ENCODE measurements around the gene CPT1B. TPM values are rescaled to one million over a fixed set of nuclear protein-coding genes. Genes with fewer than 3 reads are reported as not detected.

The CPT1B gene
- polyA plus RNA-seq (2011; rRNA removed) = 3.2 and 4.3 TPM in 2 replicates
- polyA minus RNA-seq (2011; rRNA and poly(A)+ RNA removed) = 0.51 and 2.1 TPM in 2 replicates

DNA sequence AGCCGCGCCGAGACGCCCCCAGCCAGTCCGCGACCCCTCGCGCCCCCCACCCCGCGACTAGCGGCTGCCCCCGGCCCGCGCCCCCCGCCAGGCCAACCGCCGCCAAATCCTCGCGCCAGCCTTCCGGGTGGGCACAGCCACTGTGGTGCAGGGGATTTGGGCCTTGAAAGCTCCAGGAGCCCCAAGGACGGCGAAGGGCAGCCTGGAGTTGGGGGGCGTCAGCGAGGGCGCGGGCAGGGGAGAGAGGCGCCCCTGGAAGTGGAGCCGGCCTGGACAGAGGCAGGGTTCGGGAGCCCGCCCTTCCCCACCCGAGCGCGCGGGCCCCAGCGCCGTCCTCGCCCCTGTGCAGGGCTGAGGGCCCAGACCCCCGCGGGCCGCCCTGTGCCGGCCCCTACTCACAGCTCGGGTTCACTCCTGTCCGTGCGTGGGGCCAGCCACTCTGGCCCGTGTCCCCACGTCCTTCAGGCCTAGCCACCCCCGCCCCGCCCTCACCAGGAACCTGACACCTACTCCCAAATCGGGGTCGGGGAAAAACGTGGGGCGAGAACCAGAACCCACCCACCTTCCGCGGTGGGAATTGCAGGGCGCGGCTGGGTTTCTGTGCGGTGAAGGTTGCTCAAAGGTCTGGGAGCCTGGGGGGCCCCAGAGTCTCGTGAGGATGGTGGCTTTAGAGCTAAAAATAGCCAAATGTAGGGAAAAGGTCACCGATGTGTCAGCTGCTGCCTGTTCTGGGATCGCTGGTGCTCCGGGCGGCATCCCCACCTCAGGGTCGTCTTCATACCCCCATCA lies at the start of gene CPT1B:
TSS of gene CPT1B (minus strand) at position 441 of the 789 bp plus-strand sequence. CDS start 512 bp downstream, outside the sequence.
- no peaks in the 10 kb centered on the region for H3K27me3 ChIP-seq (ENCODE audit: control insufficient read depth, insufficient read depth, low read length)
- ChIA-PET POLR2A (interaction anchor here (0.7 kb wide), 1 partner anchor 56 kb away, joined by 3 read pairs; no protein-coding TSS in a partner anchor), CTCF (interaction anchor here (1.0 to 2.7 kb wide), 6 partner anchors 15 to 113 kb away, joined by 3 to 20 read pairs (median 5); partner anchors contain the start of genes SCO2 and SYCE3)
- peaks cover 8% of the 10 kb centered on the region for H3K36me3 ChIP-seq (ENCODE audit: control insufficient read depth, insufficient read depth, low read length)
- TF ChIP-seq CTCF (IDR thresholded peaks at IDR 0.05; ENCODE audit: insufficient read depth, low read depth, low read length) = peak; percentile 32; the same call in 1 of the 2 replicates
- peak within 1 kb of the TSS; percentile 6; the same call in 1 of the 2 replicates for H3K4me3 ChIP-seq (ENCODE audit: low read depth, low read length)
- no peak for DNase-seq (ENCODE audit: low read depth)

DNA sequence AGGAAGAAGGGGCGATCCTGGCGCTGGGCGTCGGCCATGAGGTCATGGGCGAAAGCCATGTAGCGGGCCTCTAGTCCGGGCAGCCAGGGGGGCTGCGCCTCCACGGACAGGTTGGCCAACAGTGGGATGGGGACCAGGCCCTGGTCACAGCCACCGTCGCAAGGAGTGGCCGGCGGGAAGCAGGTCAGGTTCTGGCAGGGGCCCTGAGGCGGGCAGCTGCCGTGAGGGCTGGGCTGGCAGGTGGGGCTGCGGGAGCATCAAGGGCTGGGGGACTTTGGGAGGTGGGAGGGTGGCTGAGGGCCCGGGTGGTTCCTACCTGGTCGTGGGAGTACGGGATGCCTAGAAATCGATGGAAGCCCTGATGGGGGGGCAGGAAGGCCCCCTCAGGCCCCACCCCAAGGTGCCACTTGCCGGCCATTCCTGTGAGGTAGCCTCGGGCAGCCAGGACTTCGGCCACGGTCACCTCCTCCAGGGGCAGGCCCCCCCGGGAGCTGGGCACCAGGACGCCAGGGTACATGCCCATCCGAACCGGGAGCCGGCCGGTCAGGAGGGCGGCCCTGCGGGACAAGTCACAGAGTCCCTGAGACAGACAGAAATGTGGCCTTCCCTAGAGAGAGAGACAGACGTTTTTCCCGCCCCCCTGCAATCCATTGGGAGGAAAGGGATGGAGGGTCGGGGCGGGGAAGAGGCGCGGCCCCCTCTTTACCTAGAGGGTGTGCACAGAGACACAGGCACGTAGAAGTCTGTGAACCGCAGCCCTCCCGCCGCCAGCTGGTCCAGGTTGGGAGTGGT lies 48.8 kb upstream of the CPT1B start:
- ChIA-PET POLR2A (no interaction called here), CTCF (interaction anchor here (0.7 to 1.3 kb wide), 5 partner anchors 12 to 107 kb away, joined by 3 to 4 read pairs (median 3); partner anchors contain the start of gene TYMP)
- Histone ChIP-seq H3K4me3 (ENCODE audit: low read depth, low read length) (peak overlapping the region; percentile 75), H3K36me3 (ENCODE audit: control insufficient read depth, insufficient read depth, low read length) (peaks cover 6% of the 10 kb centered on the region), H3K27me3 (ENCODE audit: control insufficient read depth, insufficient read depth, low read length) (no peaks in the 10 kb centered on the region)
- no peak for TF ChIP-seq CTCF (IDR thresholded peaks at IDR 0.05; ENCODE audit: insufficient read depth, low read depth, low read length)
- DNase-seq (ENCODE audit: low read depth) = no peak

DNA sequence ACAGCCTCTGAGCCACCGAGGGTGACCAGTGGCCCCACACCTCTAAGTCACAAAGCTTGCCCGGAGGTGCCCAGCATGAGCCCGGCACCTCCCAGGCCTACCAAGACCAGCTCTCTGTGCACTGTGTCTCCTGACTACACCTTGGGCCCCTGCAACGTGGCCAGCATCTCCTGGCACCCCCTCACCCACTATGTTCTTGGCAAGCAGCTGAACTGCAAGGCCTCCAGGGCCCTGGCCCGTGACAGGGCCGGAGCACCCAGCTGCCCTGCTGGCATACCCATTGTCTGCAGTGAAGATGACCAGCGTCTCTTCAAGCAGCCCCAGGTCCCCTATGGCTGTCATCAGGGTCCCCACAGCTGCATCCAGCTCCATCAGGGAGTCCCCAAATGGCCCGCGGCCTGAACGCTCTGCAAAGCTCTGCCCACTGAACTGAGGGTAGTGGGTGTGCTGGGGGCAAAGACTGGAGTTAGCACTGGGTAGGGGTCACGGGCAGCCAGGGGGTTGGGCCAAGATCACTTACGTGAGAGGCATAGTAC lies 48.2 kb upstream of the CPT1B start:
- peaks cover under 1% of the 10 kb centered on the region; the same call in 1 of the 2 replicates for H3K27me3 ChIP-seq (ENCODE audit: control insufficient read depth, insufficient read depth, low read length)
- POLR2A ChIA-PET = no interaction called here

GRCh38 chr22:50625568-50626313 lies 47.5 kb upstream of the CPT1B start:
- no peak for DNase-seq (ENCODE audit: low read depth)
- CTCF ChIA-PET = interaction anchor here (1.0 to 1.3 kb wide), 2 partner anchors 13 to 49 kb away, joined by 3 to 4 read pairs; no protein-coding TSS in a partner anchor
- POLR2A ChIA-PET = no interaction called here

More for the DNA sequence above, 48.2 kb upstream of the CPT1B start:
- no peak overlapping the region for H3K4me3 ChIP-seq (ENCODE audit: low read depth, low read length)
- CTCF ChIA-PET = interaction anchor here (1.0 to 1.3 kb wide), 2 partner anchors 12 to 50 kb away, joined by 3 to 4 read pairs; no protein-coding TSS in a partner anchor
- peaks cover 6% of the 10 kb centered on the region for H3K36me3 ChIP-seq (ENCODE audit: control insufficient read depth, insufficient read depth, low read length)
- no peak for DNase-seq (ENCODE audit: low read depth)
- TF ChIP-seq CTCF (IDR thresholded peaks at IDR 0.05; ENCODE audit: insufficient read depth, low read depth, low read length) = no peak

More at GRCh38 chr22:50625568-50626313, 47.5 kb upstream of the CPT1B start:
- no peak overlapping the region for H3K4me3 ChIP-seq (ENCODE audit: low read depth, low read length)
- no peak for TF ChIP-seq CTCF (IDR thresholded peaks at IDR 0.05; ENCODE audit: insufficient read depth, low read depth, low read length)
- H3K36me3 ChIP-seq (ENCODE audit: control insufficient read depth, insufficient read depth, low read length) = peaks cover 6% of the 10 kb centered on the region
- peaks cover 5% of the 10 kb centered on the region for H3K27me3 ChIP-seq (ENCODE audit: control insufficient read depth, insufficient read depth, low read length)

Data from BJ (cell line).